HCT116 (cell line): Measurements from ENCODE around the gene DRAM1.
"Not testable (repeated sequence)": the region's sequence is repeated elsewhere in the genome, so short reads cannot be mapped to it uniquely, and the experiment has no call there.

ENCODE experiments used
- CTCF ChIP-seq, 3 experiments: fragments of 200-600 bp in 1 of 3; sonication (generic) in 1 of 3; IDR thresholded peaks in 2 of 3; conservative IDR thresholded peaks in 1 of 3; 2 replicates each; pipeline ENCODE4 v1.5.1; 2012 to 2017; ENCODE audit warnings: low read depth in 2 of 3, low read length in 2 of 3, antibody characterized with exemption in 1 of 3, borderline replicate concordance in 1 of 3, control low read depth in 1 of 3, mild to moderate bottlenecking in 1 of 3, mixed read lengths in 1 of 3, mixed run types in 1 of 3, moderate library complexity in 1 of 3; ENCODE audit not compliant: insufficient read depth in 1 of 3
- SP1 ChIP-seq: IDR thresholded peaks from 2 replicates; pipeline ENCODE4 v1.6.1; 2012; ENCODE audit warnings: low read depth
- TF ChIP-seq, protein P1 (sequence below): IDR thresholded peaks from 2 replicates; pipeline ENCODE4 v1.6.1; 2012

DNA sequence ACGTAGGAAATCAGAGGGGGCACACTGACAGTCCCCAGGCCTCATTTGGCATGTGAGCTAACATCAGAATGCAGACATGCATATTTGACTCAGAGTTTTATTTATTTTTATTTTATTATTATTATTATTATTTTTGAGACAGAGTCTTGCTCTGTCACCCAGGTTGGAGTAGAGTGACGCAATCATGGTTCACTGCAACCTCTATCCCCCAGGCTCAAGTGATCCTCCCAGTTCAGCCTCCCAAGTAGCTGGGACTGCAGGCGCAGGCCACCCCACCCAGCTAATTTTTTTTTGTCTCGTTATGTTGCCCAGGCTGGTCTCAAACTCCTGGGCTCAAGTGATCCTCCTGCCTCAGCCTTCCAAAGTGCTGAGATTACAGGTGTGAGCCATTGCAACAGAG is 41.4 kb downstream of the DRAM1 start:
- TF ChIP-seq, protein P1, sequence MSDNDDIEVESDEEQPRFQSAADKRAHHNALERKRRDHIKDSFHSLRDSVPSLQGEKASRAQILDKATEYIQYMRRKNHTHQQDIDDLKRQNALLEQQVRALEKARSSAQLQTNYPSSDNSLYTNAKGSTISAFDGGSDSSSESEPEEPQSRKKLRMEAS: not testable (repeated sequence)
- TF ChIP-seq CTCF (IDR thresholded peaks at IDR 0.05 in 2 of 3, conservative IDR thresholded peaks at IDR 0.05 in 1 of 3; ENCODE audit: borderline replicate concordance in 1 of 3, insufficient read depth in 1 of 3, low read depth in 2 of 3, low read length in 2 of 3); SP1: not testable (repeated sequence)
